Progenitor cell of endocrine pancreas (in vitro differentiated cells): ENCODE measurements around the gene BSND. TPM values are rescaled to one million over a fixed set of nuclear protein-coding genes. Genes with fewer than 3 reads are reported as not detected.

Source experiments
- DNase-seq: peaks from one replicate; pipeline ENCODE4 v3.0.0; 2021; ENCODE audit warnings: low spot score; ENCODE audit not compliant: unreplicated experiment
- H3K27ac Mint-ChIP-seq: 2 replicates; pipeline ENCODE4 v1.8.0; 2021; ENCODE audit warnings: mild to moderate bottlenecking, moderate library complexity, mixed read lengths
- H3K27me3 Mint-ChIP-seq: 2 replicates; pipeline ENCODE4 v1.8.0; 2021; ENCODE audit warnings: mixed read lengths
- H3K36me3 Mint-ChIP-seq: 2 replicates; pipeline ENCODE4 v1.8.0; 2022; ENCODE audit warnings: mixed read lengths; ENCODE audit not compliant: insufficient read depth
- H3K4me1 Mint-ChIP-seq: 2 replicates; pipeline ENCODE4 v1.8.0; 2021; ENCODE audit warnings: low read depth, mixed read lengths
- H3K4me3 Mint-ChIP-seq: 2 replicates; pipeline ENCODE4 v1.8.0; 2021; ENCODE audit warnings: low read depth, mild to moderate bottlenecking, moderate library complexity, mixed read lengths
- H3K9me3 Mint-ChIP-seq: 2 replicates; pipeline ENCODE4 v1.8.0; 2021; ENCODE audit warnings: low read depth, mixed read lengths
- CTCF ChIP-seq: fragments of 200-600 bp; sonication (generic); IDR thresholded peaks from one replicate; pipeline ENCODE4 v1.5.0; 2021; ENCODE audit warnings: antibody characterized with exemption, mild to moderate bottlenecking; ENCODE audit not compliant: unreplicated experiment
- total RNA-seq: library from RNA; stranded (reverse); gene quantifications from 2 replicates; pipeline ENCODE4 v1.2.1, GENCODE V29; 2021

The BSND gene
- total RNA-seq, 1 donor from 2014 or later = not detected

GRCh38 chr1:55053265-55053954 lies 54.7 kb downstream of the BSND start:
- Mint-ChIP-seq H3K4me3 (no peak overlapping the region), H3K27me3 (no peaks in the 10 kb centered on the region), H3K27ac (no peak overlapping the region), H3K36me3 (peaks cover 4% of the 10 kb centered on the region), H3K4me1 (peaks cover 11% of the 10 kb centered on the region), H3K9me3 (no peaks in the 10 kb centered on the region)
- DNase-seq = no peak
- TF ChIP-seq CTCF = no peak

GRCh38 chr1:55054396-55054795 lies 55.7 kb downstream of the BSND start:
- Mint-ChIP-seq H3K36me3 (peaks cover 7% of the 10 kb centered on the region), H3K4me3 (no peak overlapping the region), H3K27ac (no peak overlapping the region), H3K9me3 (no peaks in the 10 kb centered on the region), H3K4me1 (peaks cover 10% of the 10 kb centered on the region), H3K27me3 (no peaks in the 10 kb centered on the region)
- TF ChIP-seq CTCF = no peak
- DNase-seq = no peak

- no peak for TF ChIP-seq CTCF
- Mint-ChIP-seq H3K36me3 (peaks cover 7% of the 10 kb centered on the region), H3K27ac (no peak overlapping the region), H3K4me1 (peaks cover 10% of the 10 kb centered on the region), H3K27me3 (no peaks in the 10 kb centered on the region), H3K4me3 (no peak overlapping the region), H3K9me3 (no peaks in the 10 kb centered on the region)
- DNase-seq = no peak
Observed at GRCh38 chr1:55055084-55055882, 56.5 kb downstream of the BSND start.

- Mint-ChIP-seq H3K4me1 (peaks cover 10% of the 10 kb centered on the region), H3K27me3 (no peaks in the 10 kb centered on the region), H3K36me3 (peaks cover 10% of the 10 kb centered on the region), H3K9me3 (no peaks in the 10 kb centered on the region), H3K4me3 (no peak overlapping the region), H3K27ac (no peak overlapping the region)
- TF ChIP-seq CTCF = no peak
- DNase-seq = no peak
Observed at GRCh38 chr1:55055951-55056631, 57.4 kb downstream of the BSND start.

GRCh38 chr1:55056632-55056992 lies 57.9 kb downstream of the BSND start:
- no peak overlapping the region for H3K4me3 Mint-ChIP-seq
- no peak for TF ChIP-seq CTCF
- DNase-seq = no peak
- H3K4me1 Mint-ChIP-seq = peaks cover 10% of the 10 kb centered on the region
- H3K27ac Mint-ChIP-seq = no peak overlapping the region
- H3K9me3 Mint-ChIP-seq = no peaks in the 10 kb centered on the region
- no peaks in the 10 kb centered on the region for H3K27me3 Mint-ChIP-seq
- H3K36me3 Mint-ChIP-seq = peaks cover 10% of the 10 kb centered on the region
